Measurements from ENCODE around the gene SP1.
"Not testable (repeated sequence)": the region's sequence is repeated elsewhere in the genome, so short reads cannot be mapped to it uniquely, and the experiment has no call there.

The SP1 gene

DNA sequence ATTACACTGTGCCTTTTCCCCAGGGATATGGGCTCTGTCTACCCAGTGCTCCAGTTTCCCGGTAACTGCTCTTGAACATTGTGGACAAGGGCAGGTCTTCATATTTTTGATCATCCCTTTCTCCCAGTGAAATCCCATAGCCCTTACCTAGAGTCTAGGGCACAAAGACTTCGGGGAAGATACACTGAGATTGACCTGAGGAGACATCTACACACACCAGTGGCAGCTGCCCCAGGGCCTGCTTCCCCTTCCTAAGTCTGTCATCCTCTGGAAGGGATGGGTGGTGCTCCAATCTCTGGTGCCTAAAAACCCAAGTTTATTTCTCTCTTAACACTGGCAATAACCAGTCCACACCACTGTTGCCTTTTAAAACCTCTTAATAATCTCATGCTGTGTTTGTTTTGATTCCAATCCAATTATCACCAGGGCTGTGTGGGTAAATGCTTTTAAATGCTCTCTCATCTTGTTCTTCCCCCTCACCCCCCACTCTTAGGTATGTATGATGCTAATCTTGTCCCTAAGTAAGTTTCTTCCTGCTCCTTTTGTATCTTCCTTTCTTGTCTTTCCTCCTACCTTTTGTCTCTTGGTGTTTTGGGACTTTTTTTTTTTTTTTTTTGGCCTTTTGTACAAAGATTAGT, 35.9 kb downstream of the SP1 start:
- not testable (repeated sequence) for DNase-seq

DNA sequence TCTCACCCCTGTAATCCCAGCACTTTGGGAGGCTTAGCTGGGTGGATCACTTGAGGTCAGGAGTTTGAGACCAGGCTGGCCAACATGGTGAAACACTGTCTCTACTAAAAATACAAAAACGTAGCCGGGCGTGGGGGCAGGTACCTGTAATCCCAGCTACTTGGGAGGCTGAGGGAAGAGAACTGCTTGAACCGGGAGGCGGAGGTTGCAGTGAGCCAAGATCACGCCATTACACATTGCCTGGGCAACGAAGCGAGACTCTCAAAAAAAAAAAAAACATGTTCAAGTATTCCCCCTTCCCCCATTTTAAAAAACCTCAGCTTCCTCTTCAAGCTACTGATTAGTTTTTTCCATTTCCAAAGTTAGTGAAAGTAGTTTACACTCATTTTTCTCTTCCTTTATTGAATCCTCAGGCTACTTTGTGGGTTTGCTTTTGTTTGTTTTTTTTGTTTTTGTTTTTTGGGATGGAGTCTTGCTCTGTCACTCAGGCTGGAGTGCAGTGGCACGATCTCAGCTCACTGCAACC, 37.4 kb downstream of the SP1 start:
- peak in 1 of 2 donors; percentile 5 for DNase-seq

DNA sequence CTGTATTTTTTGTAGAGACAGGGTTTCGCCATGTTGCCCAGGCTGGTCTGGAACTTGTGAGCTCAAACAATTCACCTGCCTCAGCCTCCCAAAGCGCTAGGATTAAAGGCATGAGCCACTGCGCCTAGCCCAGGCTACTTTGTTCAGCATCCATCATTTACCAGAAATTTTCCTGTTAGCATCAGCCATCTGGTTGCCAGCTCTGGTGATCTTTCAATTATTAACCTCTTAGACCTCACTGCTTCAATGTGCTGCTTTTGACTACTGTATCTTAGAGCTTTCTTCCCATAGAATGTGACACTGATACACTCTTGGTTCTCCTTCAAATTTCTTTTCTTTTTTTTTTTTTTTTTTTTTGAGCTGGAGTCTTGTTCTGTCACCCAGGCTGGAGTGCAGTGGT, 38.2 kb downstream of the SP1 start:
- DNase-seq, result no peak

DNA sequence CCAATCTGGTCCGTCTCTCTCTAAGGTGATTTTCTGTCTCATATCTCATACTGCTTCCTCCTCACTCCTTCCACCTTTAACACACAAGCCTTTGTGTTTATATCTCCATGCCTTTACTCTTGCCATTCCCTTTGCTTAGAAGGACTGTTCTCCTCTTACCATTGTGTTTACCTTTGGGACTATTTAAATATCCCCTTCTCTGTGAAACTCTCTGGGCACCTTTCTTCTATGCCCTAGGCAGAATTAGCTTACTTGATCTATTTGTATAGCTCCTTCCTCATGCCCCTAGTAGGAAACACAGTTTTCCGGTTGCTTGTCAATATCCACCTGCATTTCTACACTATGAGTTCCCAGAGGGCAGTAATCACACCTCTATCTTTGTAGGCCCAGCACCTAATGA, 39.8 kb downstream of the SP1 start:
- no peak for DNase-seq

DNA sequence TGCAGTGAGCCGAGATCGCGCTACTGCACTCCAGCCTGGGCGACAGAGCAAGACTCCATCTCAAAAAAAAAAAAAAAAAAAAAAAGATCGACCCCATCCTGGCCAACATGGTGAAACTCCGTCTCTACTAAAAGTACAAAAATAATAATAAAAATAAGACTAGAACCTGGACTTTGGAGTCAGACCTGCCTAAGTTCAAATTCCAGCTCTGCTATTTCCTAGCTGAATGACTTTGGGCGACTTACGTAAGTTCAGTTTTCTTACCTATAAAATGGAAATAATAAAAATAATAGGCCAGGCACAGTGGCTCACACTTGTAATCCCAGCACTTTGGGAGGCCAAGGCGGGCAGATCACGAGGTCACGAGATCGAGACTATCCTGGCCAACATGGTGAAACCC, 42.3 kb downstream of the SP1 start:
- DNase-seq, result not testable (repeated sequence)

DNA sequence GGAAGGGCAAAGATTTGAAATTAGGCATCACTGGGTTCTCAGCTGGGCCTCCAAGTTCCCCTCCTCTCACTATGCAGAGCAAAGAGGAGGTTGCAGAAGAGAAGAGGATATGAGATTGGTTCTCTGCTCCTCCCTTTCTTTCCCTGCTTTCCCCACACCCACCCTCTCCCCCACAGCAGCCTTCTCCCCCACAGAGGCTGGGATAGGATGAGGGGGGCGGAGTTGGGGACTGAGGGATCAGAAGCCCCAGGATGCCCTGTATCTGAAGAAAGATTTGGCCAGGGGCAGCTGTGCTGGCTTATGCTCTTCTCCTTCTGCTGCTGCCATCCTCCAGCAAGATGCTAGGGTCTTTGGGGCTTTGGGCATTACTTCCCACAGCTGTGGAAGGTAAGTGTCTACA, 43.6 kb downstream of the SP1 start, which contains the start of gene AMHR2:
Gene AMHR2 (plus strand): TSS at position 259 of the 400 bp plus-strand sequence. CDS start 80 bp downstream, at position 339.
- DNase-seq, result no peak

DNA sequence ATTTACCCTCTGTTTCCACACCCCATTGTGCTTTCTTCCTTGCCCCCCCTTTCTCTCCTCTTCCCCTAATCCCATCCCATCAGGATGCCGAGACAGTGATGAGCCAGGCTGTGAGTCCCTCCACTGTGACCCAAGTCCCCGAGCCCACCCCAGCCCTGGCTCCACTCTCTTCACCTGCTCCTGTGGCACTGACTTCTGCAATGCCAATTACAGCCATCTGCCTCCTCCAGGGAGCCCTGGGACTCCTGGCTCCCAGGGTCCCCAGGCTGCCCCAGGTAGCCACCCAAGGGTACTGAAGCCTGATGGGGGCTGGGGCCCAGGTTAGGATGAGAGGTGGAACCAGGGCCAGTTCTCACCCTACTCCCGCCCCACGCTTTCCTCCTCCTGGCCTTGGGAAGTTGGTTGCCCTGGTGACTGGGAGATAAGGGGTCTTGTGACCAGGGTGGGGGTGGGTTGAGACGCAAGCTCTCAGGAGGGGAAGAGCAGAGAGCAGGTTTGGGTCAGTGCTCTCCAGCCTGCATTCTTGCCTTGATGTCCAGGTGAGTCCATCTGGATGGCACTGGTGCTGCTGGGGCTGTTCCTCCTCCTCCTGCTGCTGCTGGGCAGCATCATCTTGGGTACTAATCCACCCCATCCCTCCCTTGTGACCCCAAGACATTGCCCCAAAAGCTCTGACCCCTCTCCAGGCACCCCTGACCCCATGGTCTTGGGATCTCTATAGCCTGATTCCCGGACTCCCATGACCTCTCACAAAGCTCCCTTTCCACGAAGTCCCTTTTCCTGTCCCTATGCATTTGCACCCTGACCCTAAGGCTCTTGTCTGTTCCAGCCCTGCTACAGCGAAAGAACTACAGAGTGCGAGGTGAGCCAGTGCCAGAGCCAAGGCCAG, 44.9 kb downstream of the SP1 start:
- DNase-seq, result no peak

DNA sequence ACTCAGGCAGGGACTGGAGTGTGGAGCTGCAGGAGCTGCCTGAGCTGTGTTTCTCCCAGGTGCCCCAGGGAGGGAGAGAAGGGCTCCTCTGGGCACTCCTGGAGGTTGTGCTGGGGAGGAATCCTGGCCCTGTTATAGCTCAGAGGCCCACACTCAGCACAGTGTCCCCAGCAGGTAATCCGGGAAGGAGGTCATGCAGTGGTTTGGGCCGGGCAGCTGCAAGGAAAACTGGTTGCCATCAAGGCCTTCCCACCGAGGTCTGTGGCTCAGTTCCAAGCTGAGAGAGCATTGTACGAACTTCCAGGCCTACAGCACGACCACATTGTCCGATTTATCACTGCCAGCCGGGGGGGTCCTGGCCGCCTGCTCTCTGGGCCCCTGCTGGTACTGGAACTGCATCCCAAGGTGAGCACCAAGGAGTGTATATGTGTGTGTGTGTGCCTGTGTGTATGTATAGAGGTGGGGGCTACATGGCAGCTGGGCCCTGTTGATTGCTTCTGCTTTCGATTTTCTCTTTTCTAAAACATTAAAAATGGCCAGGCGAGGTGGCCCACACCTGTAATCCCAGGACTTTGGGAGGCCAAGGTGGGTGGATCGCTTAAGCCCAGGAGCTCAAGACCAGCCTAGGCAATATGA, 45.7 kb downstream of the SP1 start:
- DNase-seq, result no peak

DNA sequence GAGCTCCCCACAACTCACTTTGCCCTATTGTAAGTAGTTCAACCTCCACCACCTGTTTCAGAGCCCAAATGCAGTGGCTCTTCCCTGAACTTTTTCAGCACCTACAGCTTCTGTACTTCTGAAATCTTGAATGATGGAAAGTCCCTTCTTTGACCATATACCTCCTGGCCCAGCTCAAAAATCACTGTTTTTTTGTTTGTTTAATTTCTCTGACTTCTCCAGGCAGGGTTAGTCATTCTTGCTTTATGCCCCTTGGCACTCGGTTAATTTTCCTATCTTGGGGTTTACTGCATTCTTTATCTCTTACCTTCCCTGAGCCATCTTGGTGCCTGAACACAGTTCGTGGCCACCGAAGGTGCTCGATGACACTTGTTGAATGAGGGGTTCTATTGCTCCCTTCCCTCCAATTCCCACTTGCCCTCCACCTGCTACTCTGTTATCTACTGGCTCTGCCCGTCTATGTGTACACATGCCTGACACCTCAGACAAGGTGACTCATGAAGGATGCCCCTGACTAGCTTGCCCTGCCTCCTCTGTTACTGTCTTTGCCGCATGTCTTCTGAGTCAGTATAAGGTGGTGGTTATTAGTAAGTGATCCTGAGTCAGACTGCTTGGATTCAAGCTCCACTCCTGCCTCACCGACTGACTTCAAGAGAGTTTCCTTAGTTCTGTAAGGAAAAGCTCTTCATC, 48.1 kb downstream of the SP1 start:
- DNase-seq, result no peak

DNA sequence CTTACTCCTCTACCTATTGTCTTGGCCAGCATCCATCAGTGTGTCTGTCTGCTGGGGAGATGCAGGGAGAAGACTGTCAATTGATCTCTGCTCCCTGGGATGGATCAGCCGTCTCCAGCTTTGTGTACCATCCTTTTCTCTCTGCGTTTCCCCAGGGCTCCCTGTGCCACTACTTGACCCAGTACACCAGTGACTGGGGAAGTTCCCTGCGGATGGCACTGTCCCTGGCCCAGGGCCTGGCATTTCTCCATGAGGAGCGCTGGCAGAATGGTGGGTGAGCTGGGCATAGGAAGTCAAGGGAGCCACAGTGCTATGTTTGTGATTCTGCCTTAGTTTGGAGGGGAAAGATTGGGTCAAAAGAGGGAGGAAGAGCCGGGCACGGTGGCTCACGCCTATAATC, 48.8 kb downstream of the SP1 start:
- no peak for DNase-seq

DNA sequence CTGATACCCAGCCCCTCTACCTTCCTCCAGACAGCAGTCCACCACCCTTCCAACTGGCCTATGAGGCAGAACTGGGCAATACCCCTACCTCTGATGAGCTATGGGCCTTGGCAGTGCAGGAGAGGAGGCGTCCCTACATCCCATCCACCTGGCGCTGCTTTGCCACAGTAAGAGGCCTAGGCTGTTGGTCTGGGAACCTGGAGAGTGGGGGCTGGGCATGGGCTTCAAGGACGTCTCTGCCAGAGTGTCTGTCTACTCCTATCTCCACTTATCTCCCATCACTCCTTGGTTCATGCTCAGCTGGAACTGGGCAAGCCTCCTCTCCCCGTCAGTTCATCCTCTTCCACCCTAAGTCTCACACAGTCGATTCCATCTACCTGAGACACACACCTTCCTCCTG, 50.1 kb downstream of the SP1 start:
- DNase-seq, result no peak

DNA sequence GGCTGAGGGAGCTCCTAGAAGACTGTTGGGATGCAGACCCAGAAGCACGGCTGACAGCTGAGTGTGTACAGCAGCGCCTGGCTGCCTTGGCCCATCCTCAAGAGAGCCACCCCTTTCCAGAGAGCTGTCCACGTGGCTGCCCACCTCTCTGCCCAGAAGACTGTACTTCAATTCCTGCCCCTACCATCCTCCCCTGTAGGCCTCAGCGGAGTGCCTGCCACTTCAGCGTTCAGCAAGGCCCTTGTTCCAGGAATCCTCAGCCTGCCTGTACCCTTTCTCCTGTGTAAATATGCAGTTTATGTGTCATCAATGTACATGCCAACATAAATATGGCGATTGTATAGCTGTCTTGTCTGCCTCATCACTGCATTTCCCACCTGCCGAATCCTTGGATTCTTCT, 51.2 kb downstream of the SP1 start:
- no peak for DNase-seq

DNA sequence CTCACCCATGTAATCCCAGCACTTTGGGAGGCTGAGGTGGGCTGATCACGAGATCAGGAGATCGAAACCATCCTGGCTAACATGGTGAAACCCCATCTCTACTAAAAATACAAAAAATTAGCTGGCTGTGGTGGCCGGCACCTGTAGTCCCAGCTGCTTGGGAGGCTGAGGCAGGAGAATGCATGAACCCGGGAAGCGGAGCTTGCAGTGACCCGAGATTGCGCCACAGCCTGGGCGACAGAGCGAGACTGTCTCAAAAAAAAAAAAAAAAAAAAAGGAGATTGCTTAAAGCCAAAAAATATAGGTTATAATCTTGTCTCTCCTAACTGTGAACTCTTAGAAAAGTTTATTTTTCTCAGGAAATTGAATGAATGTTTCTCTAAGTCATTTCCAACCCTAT, 55.4 kb downstream of the SP1 start:
- not testable (repeated sequence) for DNase-seq

DNA sequence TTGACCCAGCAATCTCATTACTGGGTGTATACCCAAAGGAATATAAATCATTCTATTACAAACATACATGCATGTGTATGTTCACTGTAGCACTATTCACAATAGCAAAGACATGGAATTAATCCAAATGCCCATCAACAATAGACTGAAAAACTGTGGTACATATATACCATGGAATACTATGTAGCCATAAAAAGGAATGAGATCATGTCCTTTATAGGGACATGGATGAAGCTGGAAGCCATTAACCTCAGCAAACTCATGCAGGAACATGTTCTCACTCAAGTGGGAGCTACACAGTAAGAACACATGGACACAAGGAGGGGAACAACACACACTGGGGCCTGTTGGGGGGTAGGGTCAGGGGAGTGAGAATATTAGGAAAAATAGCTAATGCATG, 59.6 kb downstream of the SP1 start:
- DNase-seq, result not testable (repeated sequence)

DNA sequence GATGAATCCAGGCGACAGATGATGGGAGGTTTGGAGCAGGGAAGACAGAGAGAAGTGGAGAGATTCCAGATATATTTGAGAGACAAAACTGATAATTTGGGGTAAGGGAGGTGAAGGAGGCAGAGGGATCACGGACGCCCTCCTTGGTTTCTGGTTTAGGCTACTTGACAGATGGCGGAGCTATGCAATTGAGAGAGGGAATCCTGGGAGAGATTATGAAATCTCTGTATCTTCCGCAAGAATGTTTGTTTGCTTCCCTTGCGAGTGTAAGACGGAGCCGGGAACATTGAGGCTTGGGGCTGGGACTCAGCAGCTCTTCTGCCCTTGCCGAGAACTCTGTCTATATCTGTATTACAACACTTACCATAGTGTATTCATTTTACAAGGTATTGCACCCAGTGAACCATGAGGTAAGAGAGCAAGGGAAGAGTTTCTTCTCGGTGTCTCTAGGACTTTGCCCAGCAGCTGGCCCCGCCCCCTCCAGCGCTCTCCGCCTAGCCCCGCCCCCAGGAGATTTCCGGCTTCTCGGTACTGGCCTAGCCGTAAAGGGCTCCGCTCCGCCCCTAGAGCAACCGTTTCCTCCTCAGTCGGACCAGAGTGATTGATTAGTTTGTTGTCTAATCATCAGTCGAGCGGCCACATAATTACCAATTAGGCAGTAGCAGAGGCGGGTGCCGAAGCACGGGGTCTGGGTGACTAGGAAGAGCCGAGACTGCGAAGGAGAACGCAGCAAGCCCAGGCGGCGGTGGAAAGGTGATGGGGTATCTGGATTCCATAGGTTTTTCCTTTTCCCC, 61.3 kb downstream of the SP1 start, which contains the start of gene PRR13:
Gene PRR13 (plus strand): TSS at position 695 of the 794 bp plus-strand sequence. CDS start 981 bp downstream, outside the sequence.
- peak; percentile 98 to 99 for DNase-seq

DNA sequence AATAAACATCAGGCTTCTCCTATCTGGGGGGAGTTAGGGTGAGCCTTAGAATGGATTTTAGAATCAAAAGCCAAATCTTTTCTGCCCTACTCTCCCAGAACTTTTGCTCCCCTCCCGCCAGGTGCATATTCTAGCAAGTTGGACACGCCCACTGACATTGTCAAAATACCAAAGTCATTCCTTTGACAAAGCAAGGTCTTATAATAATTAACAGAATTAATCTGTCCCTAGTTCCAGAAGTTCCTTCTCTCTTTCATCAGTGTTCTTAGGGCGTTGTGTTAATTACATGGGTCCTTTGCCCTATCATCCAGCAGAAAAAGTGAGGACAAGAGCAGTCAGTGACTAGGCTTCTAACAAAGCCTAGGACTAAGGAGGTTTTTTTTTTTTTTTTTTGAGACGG, 64.0 kb downstream of the SP1 start:
- DNase-seq, result no peak

DNA sequence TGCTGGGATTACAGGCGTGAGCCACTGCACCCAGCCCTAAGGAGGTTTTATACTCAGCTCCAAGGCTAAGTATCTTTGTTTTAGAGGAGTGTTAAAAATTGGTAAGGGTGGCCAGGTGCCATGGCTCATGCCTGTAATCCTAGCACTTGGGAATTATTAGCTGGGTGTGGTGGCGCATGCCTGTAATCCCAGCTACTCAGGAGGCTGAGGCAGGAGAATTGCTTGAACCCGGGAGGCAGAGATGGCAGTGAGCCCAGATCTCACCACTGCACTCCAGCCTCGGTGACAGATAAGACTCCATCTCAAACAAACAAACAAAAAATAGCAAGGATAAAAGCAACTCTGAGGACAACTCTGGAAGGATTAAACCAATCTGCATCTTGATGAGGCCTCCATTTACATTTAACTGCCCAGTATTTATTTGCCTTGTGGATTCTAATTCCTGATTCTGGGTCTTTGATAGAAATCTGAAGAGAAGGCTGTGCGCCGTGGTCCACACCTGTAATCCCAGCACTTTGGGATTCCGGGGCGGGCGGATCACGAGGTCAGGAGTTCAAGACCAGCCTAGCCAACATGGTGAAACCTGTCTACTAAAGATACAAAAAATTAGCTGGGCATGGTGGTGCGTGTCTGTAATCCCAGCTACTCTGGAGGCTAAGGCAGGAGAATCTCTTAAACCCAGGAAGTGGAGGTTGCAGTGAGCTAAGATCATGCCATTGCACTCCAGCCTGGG, 64.8 kb downstream of the SP1 start:
- not testable (repeated sequence) for DNase-seq

DNA sequence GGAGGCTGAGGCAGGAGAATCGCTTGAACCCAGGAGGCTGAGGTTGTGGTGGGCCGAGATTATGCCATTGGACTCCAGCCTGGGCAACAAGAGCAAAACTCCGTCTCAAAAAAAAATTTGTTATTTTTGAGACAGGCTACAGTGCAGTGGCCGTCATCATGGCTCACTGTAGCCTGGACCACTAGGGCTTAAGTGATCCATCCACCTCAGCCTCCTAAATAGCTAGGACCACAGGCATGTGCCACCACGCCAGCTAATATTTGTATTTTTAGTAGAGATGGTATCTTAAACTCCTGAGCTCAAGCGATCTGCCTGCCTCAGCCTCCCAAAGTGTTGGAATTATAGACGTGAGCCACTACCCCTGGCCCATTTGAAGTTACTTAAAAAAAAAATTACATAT, 71.0 kb downstream of the SP1 start:
- DNase-seq, result no peak

DNA sequence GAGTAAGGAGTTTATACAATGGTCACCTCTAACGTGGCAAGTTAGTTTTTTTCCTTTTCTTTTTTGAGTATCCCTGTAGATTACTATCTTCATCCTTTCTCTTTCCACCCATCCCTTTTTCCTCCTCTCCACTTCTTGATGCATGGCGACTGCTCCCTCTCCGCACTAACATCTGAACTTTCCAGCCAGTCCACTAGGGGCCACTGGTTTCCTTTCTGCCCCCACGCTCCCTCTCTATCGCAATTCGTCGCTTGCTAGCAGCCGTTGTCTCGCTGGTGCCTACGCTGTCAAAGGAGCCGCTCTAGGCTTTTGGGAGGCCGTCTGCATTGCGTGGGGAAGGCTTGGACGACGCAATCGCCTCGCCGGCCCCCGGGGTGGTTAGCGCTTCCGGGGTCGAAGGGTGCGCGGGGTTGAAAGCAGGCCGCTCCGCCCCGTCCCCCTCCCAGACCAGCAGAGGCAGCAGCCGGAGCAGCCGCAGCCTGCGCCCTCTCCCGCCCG, 71.7 kb downstream of the SP1 start, which contains the start of gene PCBP2:
Gene PCBP2 (plus strand): TSS at position 442 of the 498 bp plus-strand sequence. CDS start 2,699 bp downstream, outside the sequence.
- DNase-seq, result peak; percentile 98 to 99

DNA sequence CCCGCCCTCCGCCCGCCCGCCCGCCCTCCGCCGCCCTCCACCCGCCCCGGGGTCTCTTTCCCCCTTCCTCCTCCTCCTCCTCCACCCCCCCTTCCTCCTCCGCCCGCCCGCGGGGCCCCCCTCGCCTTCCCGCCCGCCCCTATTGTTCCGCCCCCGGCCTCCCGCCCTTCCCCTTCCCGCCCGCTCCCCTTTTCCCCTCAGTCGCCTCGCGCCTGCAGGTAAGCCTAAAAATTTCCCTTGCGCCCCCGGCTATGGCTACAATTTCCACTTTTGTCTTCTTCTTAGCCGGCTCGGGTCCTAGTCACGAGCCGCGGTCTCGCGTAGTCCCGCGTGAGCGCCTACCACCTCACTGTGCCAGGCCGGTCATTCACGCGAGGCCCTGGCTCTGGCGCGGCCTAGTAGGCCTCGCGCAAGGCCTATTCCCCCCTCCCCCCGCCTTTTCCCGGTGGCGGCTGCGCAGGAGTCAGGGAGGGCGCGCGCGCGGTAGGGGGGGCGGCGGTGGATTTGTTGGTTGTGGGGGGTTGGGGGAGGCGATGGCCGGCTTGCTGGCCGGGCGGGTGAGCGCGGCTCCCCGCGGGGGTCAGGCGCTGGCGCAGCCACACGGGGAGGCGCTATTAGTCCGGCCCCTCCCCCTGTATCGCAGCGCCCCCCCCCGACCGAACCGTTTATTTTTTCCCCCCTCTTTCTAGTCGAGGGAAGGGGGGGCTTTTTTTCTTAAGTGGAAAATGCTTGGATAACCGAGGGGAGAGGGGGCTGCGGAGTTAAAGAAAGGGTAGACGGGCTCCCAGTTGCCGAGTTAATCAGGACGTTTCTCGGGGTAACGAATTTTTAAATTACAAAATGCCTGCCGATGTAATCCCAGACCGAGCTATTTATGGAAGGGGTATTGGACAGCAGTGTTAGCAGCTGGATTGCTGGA, 72.4 kb downstream of the SP1 start:
- peak; percentile 75 to 81 for DNase-seq
